Measurements from ENCODE around the gene BSN.

Gene BSN

GRCh38 chr3:49609314-49609713 lies 55.0 kb downstream of the BSN start:
- TF ChIP-seq, protein P1, sequence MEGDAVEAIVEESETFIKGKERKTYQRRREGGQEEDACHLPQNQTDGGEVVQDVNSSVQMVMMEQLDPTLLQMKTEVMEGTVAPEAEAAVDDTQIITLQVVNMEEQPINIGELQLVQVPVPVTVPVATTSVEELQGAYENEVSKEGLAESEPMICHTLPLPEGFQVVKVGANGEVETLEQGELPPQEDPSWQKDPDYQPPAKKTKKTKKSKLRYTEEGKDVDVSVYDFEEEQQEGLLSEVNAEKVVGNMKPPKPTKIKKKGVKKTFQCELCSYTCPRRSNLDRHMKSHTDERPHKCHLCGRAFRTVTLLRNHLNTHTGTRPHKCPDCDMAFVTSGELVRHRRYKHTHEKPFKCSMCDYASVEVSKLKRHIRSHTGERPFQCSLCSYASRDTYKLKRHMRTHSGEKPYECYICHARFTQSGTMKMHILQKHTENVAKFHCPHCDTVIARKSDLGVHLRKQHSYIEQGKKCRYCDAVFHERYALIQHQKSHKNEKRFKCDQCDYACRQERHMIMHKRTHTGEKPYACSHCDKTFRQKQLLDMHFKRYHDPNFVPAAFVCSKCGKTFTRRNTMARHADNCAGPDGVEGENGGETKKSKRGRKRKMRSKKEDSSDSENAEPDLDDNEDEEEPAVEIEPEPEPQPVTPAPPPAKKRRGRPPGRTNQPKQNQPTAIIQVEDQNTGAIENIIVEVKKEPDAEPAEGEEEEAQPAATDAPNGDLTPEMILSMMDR (IDR thresholded peaks at IDR 0.05; ENCODE audit: low read depth, low read length, missing control alignments), result no peak
- H3K4me3 ChIP-seq (replicated peaks; ENCODE audit: low read depth, low read length), result no peak overlapping the region
- no peak for DNase-seq (ENCODE audit: extremely low read depth, low read depth)

DNA sequence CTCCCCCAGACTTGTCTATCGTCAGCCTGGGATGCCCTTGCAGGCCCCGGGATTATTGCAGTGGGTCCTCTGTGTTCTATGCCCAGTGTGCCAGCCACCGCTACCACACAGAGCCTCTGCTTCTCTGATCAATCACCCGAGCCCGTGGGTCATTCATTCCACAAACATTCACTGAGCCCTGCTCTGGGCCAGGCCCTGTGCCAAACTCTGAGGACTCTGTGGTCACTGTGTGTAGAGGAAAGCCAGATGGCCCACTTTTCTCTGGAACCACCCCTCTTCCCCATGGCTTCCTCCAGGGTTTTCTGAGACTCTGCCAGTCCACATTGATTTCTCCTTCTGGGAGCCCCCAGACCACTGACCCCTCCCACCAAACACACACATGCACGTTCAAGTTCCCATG lies 55.5 kb downstream of the BSN start:
- no peak overlapping the region for H3K4me3 ChIP-seq (replicated peaks; ENCODE audit: low read depth, low read length)
- DNase-seq (ENCODE audit: extremely low read depth, low read depth), result no peak
- TF ChIP-seq, protein P1 (IDR thresholded peaks at IDR 0.05; ENCODE audit: low read depth, low read length, missing control alignments), result no peak

DNA sequence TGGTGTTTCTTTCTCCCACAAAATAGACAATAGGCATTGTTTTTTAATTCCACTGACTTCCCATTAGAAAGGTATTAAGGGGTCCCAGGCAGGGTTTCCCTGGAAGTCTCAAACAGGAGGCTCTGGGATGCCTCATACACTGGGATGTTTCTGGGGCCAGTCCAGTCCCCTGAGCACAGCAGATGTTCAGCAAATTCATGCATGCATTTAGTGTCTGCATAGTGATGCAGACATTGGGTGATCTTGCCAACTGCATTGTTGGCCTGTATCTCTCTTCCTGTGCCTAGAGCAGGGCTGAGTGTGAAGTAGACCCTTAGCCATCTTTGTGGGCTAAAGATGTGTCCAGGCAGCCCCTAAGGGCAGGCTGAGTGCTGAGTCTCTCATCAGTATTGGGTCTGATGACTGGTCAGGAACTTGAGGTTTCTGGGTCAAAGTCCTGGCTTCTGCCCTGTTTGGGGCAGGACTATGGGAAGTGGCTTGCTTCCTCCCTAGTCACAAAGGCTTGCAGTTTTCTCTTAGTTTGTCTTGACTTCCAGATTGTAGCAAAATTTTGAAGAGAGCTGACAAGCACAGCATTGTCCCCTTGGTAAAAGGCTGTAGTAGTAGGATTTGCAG lies 56.5 kb downstream of the BSN start:
- DNase-seq (ENCODE audit: extremely low read depth, low read depth), result no peak
- TF ChIP-seq, protein P1 (IDR thresholded peaks at IDR 0.05; ENCODE audit: low read depth, low read length, missing control alignments), result no peak
- H3K4me3 ChIP-seq (replicated peaks; ENCODE audit: low read depth, low read length), result no peak overlapping the region

- DNase-seq (ENCODE audit: extremely low read depth, low read depth), result no peak
- H3K4me3 ChIP-seq (replicated peaks; ENCODE audit: low read depth, low read length), result no peak overlapping the region
- TF ChIP-seq, protein P1 (IDR thresholded peaks at IDR 0.05; ENCODE audit: low read depth, low read length, missing control alignments), result no peak
These were observed 57.0 kb downstream of the BSN start for GRCh38 chr3:49611291-49611690.

GRCh38 chr3:49611719-49612118 lies 57.4 kb downstream of the BSN start:
- DNase-seq (ENCODE audit: extremely low read depth, low read depth), result no peak
- no peak overlapping the region for H3K4me3 ChIP-seq (replicated peaks; ENCODE audit: low read depth, low read length)
- TF ChIP-seq, protein P1 (IDR thresholded peaks at IDR 0.05; ENCODE audit: low read depth, low read length, missing control alignments), result no peak

- TF ChIP-seq, protein P1 (IDR thresholded peaks at IDR 0.05; ENCODE audit: low read depth, low read length, missing control alignments), result no peak
- no peak for DNase-seq (ENCODE audit: extremely low read depth, low read depth)
- no peak overlapping the region for H3K4me3 ChIP-seq (replicated peaks; ENCODE audit: low read depth, low read length)
These were observed 60.7 kb downstream of the BSN start for GRCh38 chr3:49614936-49615335.

- TF ChIP-seq, protein P1 (IDR thresholded peaks at IDR 0.05; ENCODE audit: low read depth, low read length, missing control alignments), result no peak
- DNase-seq (ENCODE audit: extremely low read depth, low read depth), result no peak
- H3K4me3 ChIP-seq (replicated peaks; ENCODE audit: low read depth, low read length), result no peak overlapping the region
These were observed 61.8 kb downstream of the BSN start for GRCh38 chr3:49616061-49616460.
